22Rv1 (cell line): ENCODE data around the gene ITGAV.
A peak's percentile ranks its signal among the peaks of the same experiment; 100 is the strongest.

Experiments
- H3K27ac ChIP-seq: fragments of 450-650 bp; 2 replicates; pipeline ENCODE4 v1.5.1; 2017
- CTCF ChIP-seq: fragments of 450-650 bp; IDR thresholded peaks from 2 replicates; pipeline ENCODE4 v1.5.1; 2017; ENCODE audit warnings: mild to moderate bottlenecking
- ZFX ChIP-seq: fragments of 450-650 bp; IDR thresholded peaks from 2 replicates; pipeline ENCODE4 v1.6.1; 2017; ENCODE audit warnings: antibody characterized with exemption, borderline replicate concordance

ITGAV gene

GRCh38 chr2:186641807-186642321, 52.0 kb downstream of the ITGAV start:
- no peak for TF ChIP-seq ZFX
- TF ChIP-seq CTCF: peak; percentile 88
- H3K27ac ChIP-seq: no peak overlapping the region

- TF ChIP-seq CTCF (no peak), ZFX (no peak)
These were observed 54.9 kb downstream of the ITGAV start for GRCh38 chr2:186644791-186645190.

GRCh38 chr2:186645999-186646398, 56.1 kb downstream of the ITGAV start:
- TF ChIP-seq ZFX (no peak), CTCF (no peak)
- H3K27ac ChIP-seq: no peak overlapping the region

More at GRCh38 chr2:186644791-186645190, 54.9 kb downstream of the ITGAV start:
- H3K27ac ChIP-seq: no peak overlapping the region

GRCh38 chr2:186648130-186648529, 58.3 kb downstream of the ITGAV start:
- H3K27ac ChIP-seq: no peak overlapping the region
- TF ChIP-seq ZFX: no peak
- TF ChIP-seq CTCF: no peak

GRCh38 chr2:186653511-186653910, 63.7 kb downstream of the ITGAV start:
- H3K27ac ChIP-seq: no peak overlapping the region
- no peak for TF ChIP-seq ZFX
- no peak for TF ChIP-seq CTCF

GRCh38 chr2:186659383-186659782, 69.5 kb downstream of the ITGAV start:
- no peak for TF ChIP-seq ZFX
- H3K27ac ChIP-seq: no peak overlapping the region

GRCh38 chr2:186664385-186665043, 74.7 kb downstream of the ITGAV start:
- TF ChIP-seq ZFX: no peak
- TF ChIP-seq CTCF: no peak
- H3K27ac ChIP-seq: no peak overlapping the region
